DND-41 (cell line): ENCODE measurements around the gene RIC1.

Experiments
- ATAC-seq: fragments of 200-7000 bp; cut with Tn5 transposase; 3 replicates; pipeline ENCODE4 v1.9.1; 2021; ENCODE audit warnings: low read depth; ENCODE audit not compliant: insufficient read depth
- DNase-seq: peaks from one replicate; pipeline ENCODE4 v3.0.0-alpha.2; 2020
- H2AFZ ChIP-seq: 2 replicates; pipeline ENCODE4 v1.6.0; 2012; ENCODE audit warnings: low read depth, low read length
- H3K27ac ChIP-seq: 2 replicates; pipeline ENCODE4 v1.5.1; 2012; ENCODE audit warnings: low read length, inconsistent platforms
- H3K27me3 ChIP-seq: fragments of 200-600 bp; sonication (generic); 2 replicates; pipeline ENCODE4 v1.6.0; 2012; ENCODE audit warnings: low read length, mild to moderate bottlenecking, inconsistent platforms; ENCODE audit not compliant: insufficient read depth, poor library complexity
- H3K36me3 ChIP-seq: 2 replicates; pipeline ENCODE4 v1.5.1; 2012; ENCODE audit warnings: low read length, inconsistent platforms; ENCODE audit not compliant: insufficient read depth
- H3K4me1 ChIP-seq: 2 replicates; pipeline ENCODE4 v1.5.1; 2012; ENCODE audit warnings: mild to moderate bottlenecking, low read length; ENCODE audit not compliant: insufficient read depth
- H3K4me2 ChIP-seq: 2 replicates; pipeline ENCODE4 v1.6.0; 2012; ENCODE audit warnings: mild to moderate bottlenecking, moderate library complexity, low read length, inconsistent platforms; ENCODE audit not compliant: insufficient read depth
- H3K4me3 ChIP-seq, 2 experiments: fragments of 200-600 bp in 1 of 2; shearing (Covaris generic) in 1 of 2; 2 replicates each; pipeline ENCODE4 v1.5.1; 2012 to 2016; ENCODE audit warnings: inconsistent platforms in 2 of 2, low read length in 2 of 2, mild to moderate bottlenecking in 2 of 2, low read depth in 1 of 2, moderate library complexity in 1 of 2
- H3K79me2 ChIP-seq: 2 replicates; pipeline ENCODE4 v1.6.0; 2012; ENCODE audit warnings: low read length, inconsistent platforms; ENCODE audit not compliant: insufficient read depth
- H3K9ac ChIP-seq: 2 replicates; pipeline ENCODE4 v1.6.0; 2012; ENCODE audit warnings: low read depth, mild to moderate bottlenecking, inconsistent platforms, low read length, moderate library complexity
- H3K9me3 ChIP-seq: 2 replicates; pipeline ENCODE4 v1.5.1; 2012; ENCODE audit warnings: low read length, moderate library complexity, mild to moderate bottlenecking, inconsistent platforms; ENCODE audit not compliant: insufficient read depth, severe bottlenecking
- H4K20me1 ChIP-seq: 2 replicates; pipeline ENCODE4 v1.6.0; 2012; ENCODE audit warnings: low read length; ENCODE audit not compliant: insufficient read depth
- CTCF ChIP-seq: IDR thresholded peaks from 2 replicates; pipeline ENCODE4 v1.5.1; 2012; ENCODE audit warnings: borderline replicate concordance, low read length, moderate library complexity, mild to moderate bottlenecking; ENCODE audit not compliant: poor library complexity, severe bottlenecking; ENCODE audit errors: extremely low read depth
- EZH2 ChIP-seq: IDR thresholded peaks from 3 replicates; pipeline ENCODE4 v1.6.1; 2012; ENCODE audit warnings: borderline replicate concordance, low read depth, mild to moderate bottlenecking, moderate library complexity, low read length, inconsistent platforms; ENCODE audit not compliant: severe bottlenecking

Gene RIC1

DNA sequence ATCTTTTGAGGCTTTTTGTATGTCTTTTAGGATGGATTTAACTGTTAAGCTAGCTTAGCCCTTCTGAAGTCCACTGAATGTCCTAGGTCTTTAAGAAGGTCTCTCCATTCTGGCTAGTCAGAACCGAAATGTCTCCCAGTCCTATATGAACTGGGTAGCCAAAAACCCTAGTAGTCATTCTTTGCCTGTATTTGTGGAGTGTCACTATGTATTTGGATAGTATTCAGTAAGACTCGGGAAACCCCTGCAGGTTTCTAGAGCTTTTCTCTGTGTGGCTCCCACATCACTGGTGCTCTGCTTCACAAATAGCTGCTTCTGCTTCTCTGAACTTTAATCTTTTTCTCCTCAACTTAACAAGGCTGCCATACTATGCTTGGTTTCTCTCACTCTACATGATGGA, 68.0 kb downstream of the RIC1 start:
- H3K36me3 ChIP-seq, result no peaks in the 10 kb centered on the region; the same call in 1 of the 2 replicates
- no peak for TF ChIP-seq CTCF
- no peak for TF ChIP-seq EZH2
- H3K4me1 ChIP-seq, result no peaks in the 10 kb centered on the region
- H3K9me3 ChIP-seq, result no peaks in the 10 kb centered on the region
- H2AFZ ChIP-seq, result no peak overlapping the region
- no peak overlapping the region for H3K27ac ChIP-seq
- DNase-seq (no peak), ATAC-seq (no peak)
- no peaks in the 10 kb centered on the region for H3K79me2 ChIP-seq
- no peak overlapping the region for H3K4me2 ChIP-seq
- no peaks in the 10 kb centered on the region for H3K27me3 ChIP-seq
- H3K9ac ChIP-seq, result no peak overlapping the region
- H4K20me1 ChIP-seq, result no peaks in the 10 kb centered on the region; the same call in 1 of the 2 replicates
- no peak overlapping the region for H3K4me3 ChIP-seq

DNA sequence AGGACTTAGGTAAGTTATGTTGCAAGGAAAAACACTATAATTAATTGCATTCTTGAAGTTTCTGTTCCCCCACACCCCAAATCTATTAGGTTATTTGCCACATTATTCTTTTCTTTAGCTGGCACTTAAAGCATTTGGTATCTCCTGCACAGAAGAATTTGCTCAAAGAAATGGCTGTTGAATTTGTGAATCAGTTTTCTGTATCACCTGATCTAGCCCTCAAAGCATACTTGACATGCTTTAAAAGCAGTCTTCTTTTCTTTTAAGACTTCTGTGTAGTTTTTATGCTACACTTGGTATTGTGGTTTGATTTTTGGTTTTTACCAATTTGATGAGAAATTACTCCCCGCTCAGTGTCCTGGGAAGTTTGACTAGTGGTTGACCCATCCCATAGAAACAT, 69.1 kb downstream of the RIC1 start:
- DNase-seq, result no peak
- H4K20me1 ChIP-seq, result no peaks in the 10 kb centered on the region; the same call in 1 of the 2 replicates

GRCh38 chr9:5698810-5699556, 70.1 kb downstream of the RIC1 start:
- H3K79me2 ChIP-seq, result no peaks in the 10 kb centered on the region
- no peak overlapping the region for H2AFZ ChIP-seq
- ATAC-seq, result no peak
- no peak overlapping the region for H3K9ac ChIP-seq
- no peaks in the 10 kb centered on the region for H3K27me3 ChIP-seq
- H3K4me1 ChIP-seq, result no peaks in the 10 kb centered on the region
- no peak overlapping the region for H3K4me3 ChIP-seq
- TF ChIP-seq CTCF, result no peak
- no peak for TF ChIP-seq EZH2
- DNase-seq, result no peak
- H3K4me2 ChIP-seq, result no peak overlapping the region
- H3K36me3 ChIP-seq, result no peaks in the 10 kb centered on the region; the same call in 1 of the 2 replicates
- H3K27ac ChIP-seq, result no peak overlapping the region
- no peaks in the 10 kb centered on the region for H3K9me3 ChIP-seq
- H4K20me1 ChIP-seq, result no peaks in the 10 kb centered on the region

More for the DNA sequence above, 69.1 kb downstream of the RIC1 start:
- ATAC-seq, result no peak
- Histone ChIP-seq H3K27ac (no peak overlapping the region), H3K4me1 (no peaks in the 10 kb centered on the region), H3K9me3 (no peaks in the 10 kb centered on the region), H3K4me3 (no peak overlapping the region), H3K4me2 (no peak overlapping the region), H3K79me2 (no peaks in the 10 kb centered on the region), H3K36me3 (no peaks in the 10 kb centered on the region; the same call in 1 of the 2 replicates), H2AFZ (no peak overlapping the region), H3K9ac (no peak overlapping the region), H3K27me3 (no peaks in the 10 kb centered on the region)
- no peak for TF ChIP-seq CTCF
- TF ChIP-seq EZH2, result no peak
